Endothelial cell of umbilical vein (primary cell): Measurements from ENCODE around the gene ZNF141. TPM values are rescaled to one million over a fixed set of nuclear protein-coding genes. Genes with fewer than 3 reads are reported as not detected.

Experiments
- BruUV-seq: library from RNA; stranded (reverse); fragments of 400-500 nt; replicated peaks from 2 replicates; lab custom pipeline; 2021; lab: Mats Ljungman, UMichigan
- CTCF ChIA-PET: fragments of 300-600, 350-600 bp; sonication (Branson Sonifier 250); formaldehyde crosslinking; loops from one replicate; lab custom pipeline; 2021; ENCODE audit warnings: antibody characterized with exemption, inconsistent platforms; lab: Charles Lee
- POLR2A ChIA-PET: fragments of 300-600, 350-600 bp; sonication (Branson Sonifier 250); formaldehyde crosslinking; loops from one replicate; lab custom pipeline; 2021; ENCODE audit warnings: antibody characterized with exemption, inconsistent platforms; lab: Charles Lee
- DNase-seq: peaks from one replicate; pipeline ENCODE4 v3.0.0-alpha.2; 2011; ENCODE audit warnings: low read depth, low spot score
- FAIRE-seq: peaks from 2 replicates; lab custom pipeline; 2011; peaks lifted over from hg19 to GRCh38; lab: Jason Lieb, UNC
- H2AFZ ChIP-seq: 2 replicates; pipeline ENCODE4 v1.6.0; 2012; ENCODE audit warnings: low read depth, low read length, control low read depth, inconsistent platforms
- H3K27ac ChIP-seq: 2 replicates; pipeline ENCODE4 v1.5.1; 2011; ENCODE audit warnings: low read depth, mild to moderate bottlenecking, control low read depth, low read length, moderate library complexity; ENCODE audit not compliant: insufficient read depth
- H3K27me3 ChIP-seq, 2 experiments: 2 replicates each; pipeline versions ENCODE4 v1.6.0 to v1.6.1; 2011; ENCODE audit warnings: low read length in 2 of 2, mixed read lengths in 1 of 2; ENCODE audit not compliant: control insufficient read depth in 2 of 2, insufficient read depth in 2 of 2
- H3K36me3 ChIP-seq, 2 experiments: 2 replicates in 1 of 2; 3 replicates in 1 of 2; pipeline ENCODE4 v1.5.1; 2011; ENCODE audit warnings: low read length in 2 of 2, mild to moderate bottlenecking in 1 of 2, moderate library complexity in 1 of 2; ENCODE audit not compliant: control insufficient read depth in 2 of 2, insufficient read depth in 2 of 2; ENCODE audit errors: extremely low read depth in 1 of 2
- H3K4me1 ChIP-seq: 3 replicates; pipeline ENCODE4 v1.5.1; 2011; ENCODE audit warnings: mild to moderate bottlenecking, low read length; ENCODE audit not compliant: control insufficient read depth, insufficient read depth; ENCODE audit errors: extremely low read depth
- H3K4me2 ChIP-seq: 2 replicates; pipeline ENCODE4 v1.6.1; 2011; ENCODE audit warnings: low read length, control low read depth, mixed read lengths; ENCODE audit not compliant: insufficient read depth
- H3K4me3 ChIP-seq, 3 experiments: fragments of 200-600 bp in 1 of 3; sonication (generic), shearing (Covaris generic) in 1 of 3; replicated peaks in 1 of 3; 2 replicates each; pipeline ENCODE4 v1.5.1; 2011 to 2016; ENCODE audit warnings: control low read depth in 3 of 3, low read length in 3 of 3, mild to moderate bottlenecking in 2 of 3, inconsistent platforms in 1 of 3, low read depth in 1 of 3, moderate library complexity in 1 of 3; ENCODE audit not compliant: insufficient read depth in 1 of 3
- H3K79me2 ChIP-seq: 2 replicates; pipeline ENCODE4 v1.6.0; 2012; ENCODE audit warnings: low read length, inconsistent platforms; ENCODE audit not compliant: control insufficient read depth, insufficient read depth
- H3K9ac ChIP-seq: replicated peaks from 2 replicates; pipeline ENCODE3; 2011; ENCODE audit warnings: low read length, control low read depth; ENCODE audit not compliant: insufficient read depth; ENCODE audit errors: extremely low read depth
- H3K9me1 ChIP-seq: replicated peaks from 3 replicates; pipeline ENCODE4 v1.6.0; 2011; ENCODE audit warnings: mild to moderate bottlenecking, low read length; ENCODE audit not compliant: control insufficient read depth, insufficient read depth; ENCODE audit errors: extremely low read depth
- H3K9me3 ChIP-seq: replicated peaks from 2 replicates; pipeline ENCODE4 v1.5.1; 2012; ENCODE audit warnings: low read length, inconsistent platforms; ENCODE audit not compliant: control insufficient read depth, insufficient read depth
- H4K20me1 ChIP-seq: replicated peaks from 2 replicates; pipeline ENCODE3; 2011; ENCODE audit warnings: mild to moderate bottlenecking, low read length; ENCODE audit not compliant: control insufficient read depth, insufficient read depth; ENCODE audit errors: extremely low read depth
- CTCF ChIP-seq, 2 donors: IDR thresholded peaks; 1 replicate in 1 of 2; 2 replicates in 1 of 2; pipeline ENCODE4 v1.5.1; 2011; ENCODE audit warnings: low read length in 2 of 2, mild to moderate bottlenecking in 2 of 2, moderate library complexity in 2 of 2, control low read depth in 1 of 2, inconsistent platforms in 1 of 2, low read depth in 1 of 2; ENCODE audit not compliant: insufficient read depth in 1 of 2; ENCODE audit errors: extremely low read depth in 1 of 2
- EZH2 ChIP-seq: IDR thresholded peaks from 2 replicates; pipeline ENCODE4 v1.6.1; 2012; ENCODE audit warnings: borderline replicate concordance, low read depth, mild to moderate bottlenecking, moderate library complexity, low read length, inconsistent platforms; ENCODE audit not compliant: severe bottlenecking
- FOS ChIP-seq: IDR thresholded peaks from 2 replicates; pipeline ENCODE4 v1.6.1; 2011; ENCODE audit warnings: mild to moderate bottlenecking, low read length, moderate library complexity, borderline replicate concordance; ENCODE audit not compliant: insufficient read depth
- GATA2 ChIP-seq: IDR thresholded peaks from 2 replicates; pipeline ENCODE4 v1.7.0; 2011; ENCODE audit warnings: low read depth, mild to moderate bottlenecking, moderate library complexity, mixed read lengths, low read length; ENCODE audit not compliant: insufficient read length, insufficient read depth
- JUN ChIP-seq: IDR thresholded peaks from 2 replicates; pipeline ENCODE4 v1.6.1; 2011; ENCODE audit warnings: borderline replicate concordance, low read depth; ENCODE audit not compliant: insufficient read length, insufficient read depth
- MYC ChIP-seq: IDR thresholded peaks from one replicate; pipeline ENCODE4 v1.6.1; 2011; ENCODE audit warnings: mild to moderate bottlenecking, low read depth, low read length
- POLR2A ChIP-seq: IDR thresholded peaks from 2 replicates; pipeline ENCODE4 v1.6.1; 2012; ENCODE audit warnings: low read depth, mild to moderate bottlenecking, control low read depth, low read length
- POLR2AphosphoS5 ChIP-seq: IDR thresholded peaks from 2 replicates; pipeline ENCODE4 v1.6.1; 2012; ENCODE audit warnings: low read depth, mild to moderate bottlenecking, control low read depth, low read length, moderate library complexity; ENCODE audit not compliant: insufficient read depth
- dilution Hi-C: fragments of 300-500 bp; cut with MboI; formaldehyde crosslinking; loops from one replicate; pipeline ENCODE4 v1.15.0; 2019; ENCODE audit warnings: low sequenced_read_pairs; ENCODE audit not compliant: extremely low pct_ligation_motif_present
- intact Hi-C: fragments of 100-400 bp; cut with micrococcal nuclease; formaldehyde crosslinking; loops from one replicate; pipeline ENCODE4 v1.10.0; 2022
- polyA plus RNA-seq, 4 experiments: library from polyadenylated mRNA; depleted of rRNA in 3 of 4; stranded (reverse) in 3 of 4; unstranded in 1 of 4; fragments of >200 nt; gene quantifications; 2 replicates each; pipeline versions ENCODE4 v1.2.1 to v1.2.3, GENCODE V29; 2011 to 2012; ENCODE audit warnings: missing spikeins in 1 of 4
- total RNA-seq: library from RNA; stranded (reverse); gene quantifications from 2 replicates; pipeline ENCODE4 v1.2.3, GENCODE V29; 2021
- TF ChIP-seq, protein P1 (sequence below): IDR thresholded peaks from 2 replicates; pipeline ENCODE4 v1.6.1; 2011; ENCODE audit not compliant: insufficient read depth, insufficient read length

Gene ZNF141
- total and polyA plus RNA-seq, 2 donors (not counting 3 experiments of a cell fraction or from before 2014, with no cell fraction given): 2.2 to 11.4 TPM

- no peak overlapping the region for H2AFZ ChIP-seq
- H3K4me1 ChIP-seq: peaks cover 3% of the 10 kb centered on the region
- H3K27me3 ChIP-seq: no peaks in the 10 kb centered on the region
- dilution Hi-C loops: no loop called here
- FAIRE-seq (no peak), DNase-seq (no peak)
- ChIA-PET CTCF (no interaction called here), POLR2A (no interaction called here)
- H3K9me1 ChIP-seq: no peaks in the 10 kb centered on the region
- peaks cover 20% of the 10 kb centered on the region for H3K79me2 ChIP-seq
- no TSS peak for BruUV-seq
- TF ChIP-seq FOS (no peak), MYC (no peak), JUN (no peak), GATA2 (no peak), EZH2 (no peak), POLR2AphosphoS5 (no peak), POLR2A (no peak), CTCF (IDR thresholded peaks at IDR 0.05; ENCODE audit: extremely low read depth in 1 of 2, insufficient read depth in 1 of 2, low read depth in 1 of 2, low read length in 2 of 2) (no peak)
- TF ChIP-seq, protein P1, sequence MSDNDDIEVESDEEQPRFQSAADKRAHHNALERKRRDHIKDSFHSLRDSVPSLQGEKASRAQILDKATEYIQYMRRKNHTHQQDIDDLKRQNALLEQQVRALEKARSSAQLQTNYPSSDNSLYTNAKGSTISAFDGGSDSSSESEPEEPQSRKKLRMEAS: no peak
- H3K4me2 ChIP-seq: no peak overlapping the region
- H4K20me1 ChIP-seq: no peaks in the 10 kb centered on the region
- H3K9me3 ChIP-seq: no peaks in the 10 kb centered on the region
- peaks cover 0 to 2% of the 10 kb centered on the region in 2 experiments for H3K36me3 ChIP-seq
- intact Hi-C loops: no loop called here
- H3K9ac ChIP-seq: no peak overlapping the region
- H3K27ac ChIP-seq: no peak overlapping the region
- H3K4me3 ChIP-seq: no peak overlapping the region
Observed at GRCh38 chr4:340011-340410, 2.4 kb downstream of the ZNF141 start.
